ENCODE results near the gene KIZ. TPM values are rescaled to one million over a fixed set of nuclear protein-coding genes. Genes with fewer than 3 reads are reported as not detected.

Gene KIZ
- 15.8 and 18.0 TPM in 2 replicates for total RNA-seq

DNA sequence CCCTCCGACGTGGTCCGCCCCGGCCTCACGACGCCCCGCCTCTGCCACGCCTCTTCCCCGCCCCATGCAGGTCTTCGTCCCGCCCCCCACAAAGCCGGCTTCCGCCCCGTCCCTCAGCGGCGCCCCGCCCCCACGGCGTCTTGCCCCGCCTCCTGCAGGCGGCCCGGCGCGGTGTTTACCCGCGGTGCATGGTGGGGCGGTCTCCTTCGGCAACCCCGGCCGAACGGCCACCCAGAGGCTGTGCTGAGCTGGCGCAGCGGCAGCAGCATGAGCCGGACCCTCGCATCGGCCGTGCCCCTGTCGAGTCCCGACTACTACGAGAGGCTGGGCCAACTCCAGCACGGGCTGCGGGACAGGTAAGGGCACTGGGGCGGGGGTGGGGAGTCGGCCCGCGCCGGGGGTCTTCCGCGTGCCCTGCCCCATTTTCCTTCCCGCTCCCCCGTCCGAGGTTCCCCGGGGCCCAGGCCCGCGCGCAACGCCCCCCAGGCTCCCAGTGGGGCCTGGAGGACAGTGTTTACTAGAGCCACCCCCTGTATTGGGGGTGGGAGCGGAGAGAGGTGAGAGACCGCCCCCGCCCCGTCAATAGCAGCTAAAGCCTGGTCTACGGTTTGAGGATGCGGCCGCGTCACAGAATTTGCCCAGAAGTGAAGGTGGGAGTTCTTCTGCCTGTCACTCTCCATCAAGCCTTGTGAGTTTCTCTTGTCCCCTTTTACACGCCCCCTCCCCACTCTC is at the start of gene KIZ:
Gene KIZ, plus strand, starts transcription at position 234 of the 732 bp plus-strand sequence. Its CDS starts 34 bp downstream, at position 268.
- H3K36me3 Mint-ChIP-seq (ENCODE audit: low read depth), result peaks cover 6% of the 10 kb centered on the region
- CTCF ChIA-PET, result interaction anchor here (1.4 kb wide), 1 partner anchor 110 kb away, joined by 4 read pairs; no protein-coding TSS in a partner anchor
- peak within 1 kb of the TSS; percentile 44 for H3K27ac Mint-ChIP-seq
- no peaks in the 10 kb centered on the region for H3K9me3 Mint-ChIP-seq
- no peak for TF ChIP-seq CTCF (IDR thresholded peaks at IDR 0.05)
- POLR2A ChIA-PET, result interaction anchor here (0.6 to 0.9 kb wide), 4 partner anchors 21 to 116 kb away, joined by 3 to 5 read pairs (median 3); no protein-coding TSS in a partner anchor
- H3K4me1 Mint-ChIP-seq, result peaks cover 10% of the 10 kb centered on the region
- intact Hi-C loops (cut with micrococcal nuclease), result loop anchor here (1.0 to 10.0 kb wide), 7 partner anchors 26 to 1073 kb away; partner anchors contain the start of genes CFAP61, CRNKL1, RALGAPA2 and XRN2
- H3K27me3 Mint-ChIP-seq, result peaks cover 6% of the 10 kb centered on the region
- peak; percentile 96 for ATAC-seq (ENCODE audit: low read depth)
- peak; percentile 100 for DNase-seq
- H3K4me3 Mint-ChIP-seq, result peak within 1 kb of the TSS; percentile 87

DNA sequence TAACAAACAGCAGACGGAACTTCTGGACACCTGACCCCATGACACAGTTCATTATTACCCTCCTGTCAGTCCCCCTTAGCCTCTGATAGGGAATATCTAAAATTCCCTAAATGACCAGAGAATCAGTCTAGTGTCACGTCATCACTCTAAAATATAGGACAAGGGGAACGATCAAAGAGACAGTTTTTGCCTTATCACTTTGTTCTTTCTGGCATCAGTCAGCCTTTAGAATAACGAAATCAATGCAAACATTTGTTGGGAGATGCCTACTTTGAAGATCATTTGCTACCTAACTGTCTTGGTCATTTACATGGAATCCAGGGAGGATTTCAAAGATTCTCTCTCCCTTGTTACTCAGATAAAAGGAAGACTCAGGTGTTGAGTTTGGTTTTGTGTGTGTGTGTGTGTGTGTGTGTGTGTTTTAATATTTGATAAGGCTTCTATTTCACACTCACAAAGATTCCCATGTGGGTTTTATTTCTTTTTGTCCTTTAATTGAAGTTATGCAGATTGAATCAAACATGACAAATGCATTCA is 48.0 kb upstream of the KIZ start:
- Mint-ChIP-seq H3K27me3 (peaks cover 36% of the 10 kb centered on the region), H3K27ac (no peak overlapping the region), H3K4me1 (no peaks in the 10 kb centered on the region), H3K4me3 (no peak overlapping the region), H3K9me3 (no peaks in the 10 kb centered on the region), H3K36me3 (ENCODE audit: low read depth) (no peaks in the 10 kb centered on the region)
- ATAC-seq (ENCODE audit: low read depth) (no peak), DNase-seq (no peak)
- ChIA-PET POLR2A (no interaction called here), CTCF (no interaction called here)
- no peak for TF ChIP-seq CTCF (IDR thresholded peaks at IDR 0.05)
- intact Hi-C loops (cut with micrococcal nuclease), result no loop called here

GRCh38 chr20:21082584-21082983 is 43.3 kb upstream of the KIZ start:
- TF ChIP-seq CTCF (IDR thresholded peaks at IDR 0.05), result no peak
- ChIA-PET POLR2A (no interaction called here), CTCF (no interaction called here)
- intact Hi-C loops (cut with micrococcal nuclease), result no loop called here
- no peak overlapping the region for H3K27ac Mint-ChIP-seq
- H3K27me3 Mint-ChIP-seq, result peaks cover 41% of the 10 kb centered on the region
- no peak for DNase-seq
- no peak for ATAC-seq (ENCODE audit: low read depth)
- H3K4me3 Mint-ChIP-seq, result no peak overlapping the region
- no peaks in the 10 kb centered on the region for H3K4me1 Mint-ChIP-seq
- H3K9me3 Mint-ChIP-seq, result no peaks in the 10 kb centered on the region
- no peaks in the 10 kb centered on the region for H3K36me3 Mint-ChIP-seq (ENCODE audit: low read depth)

DNA sequence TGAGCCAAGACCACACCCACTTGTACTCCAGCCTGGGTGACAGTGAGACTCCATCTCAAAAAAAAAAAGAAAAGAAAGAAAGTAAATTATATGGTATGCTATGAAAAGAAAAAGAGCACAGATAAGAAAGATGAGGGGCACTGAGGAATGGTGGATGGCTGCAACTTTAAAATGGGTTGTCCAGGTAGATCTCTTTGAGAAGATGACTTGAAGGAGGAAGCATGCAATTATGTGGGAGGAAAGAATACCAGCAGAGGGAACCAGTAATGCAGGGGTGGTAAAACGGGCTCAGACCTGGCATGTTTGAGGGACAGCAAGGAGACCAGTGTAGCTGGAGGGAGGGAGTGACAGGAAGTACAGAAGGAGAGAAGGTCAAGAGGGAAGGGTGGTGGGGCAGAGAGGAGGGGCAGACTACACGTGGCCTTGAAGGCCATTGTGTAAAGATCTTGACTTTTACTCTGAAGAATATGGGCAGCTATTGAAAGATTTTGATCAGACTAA is 42.0 kb upstream of the KIZ start:
- no peak for TF ChIP-seq CTCF (IDR thresholded peaks at IDR 0.05)
- intact Hi-C loops (cut with micrococcal nuclease), result no loop called here
- H3K4me1 Mint-ChIP-seq, result no peaks in the 10 kb centered on the region
- no peaks in the 10 kb centered on the region for H3K9me3 Mint-ChIP-seq
- H3K4me3 Mint-ChIP-seq, result no peak overlapping the region
- H3K27me3 Mint-ChIP-seq, result peaks cover 37% of the 10 kb centered on the region
- no peaks in the 10 kb centered on the region for H3K36me3 Mint-ChIP-seq (ENCODE audit: low read depth)
- CTCF ChIA-PET, result no interaction called here
- H3K27ac Mint-ChIP-seq, result no peak overlapping the region
- DNase-seq, result no peak
- ATAC-seq (ENCODE audit: low read depth), result no peak
- POLR2A ChIA-PET, result no interaction called here

DNA sequence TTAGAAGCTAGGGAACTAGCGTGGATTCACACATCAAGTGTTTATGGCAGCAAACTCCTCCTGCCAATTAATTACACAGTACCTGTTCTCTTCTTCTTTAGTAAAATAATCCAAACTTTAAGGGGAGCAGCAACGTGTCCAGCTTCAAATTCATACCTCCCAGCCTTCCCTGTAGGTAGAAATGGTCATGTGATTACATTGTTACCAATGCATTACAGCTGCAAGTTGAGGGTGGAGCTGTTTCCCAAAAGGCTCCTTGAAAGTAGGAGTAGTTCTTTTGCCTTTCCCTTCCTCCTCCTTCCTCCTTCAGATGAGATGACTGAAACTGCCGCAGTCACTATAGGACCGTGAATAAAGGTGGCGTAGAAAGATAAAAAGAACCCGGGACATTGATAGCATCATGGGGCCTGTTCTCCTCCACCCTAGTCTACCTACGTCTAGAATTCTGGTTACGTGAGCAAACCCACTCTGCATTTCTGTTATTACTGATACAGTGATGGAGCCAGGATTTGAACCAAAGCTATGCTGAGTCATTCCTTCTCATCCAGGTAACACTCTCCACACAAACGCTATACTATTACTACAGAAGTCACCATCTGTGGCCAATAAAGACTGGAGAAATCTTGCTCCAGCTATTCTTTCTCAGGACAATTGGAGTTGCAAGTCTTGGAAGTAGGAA is 37.9 kb upstream of the KIZ start:
- Mint-ChIP-seq H3K27ac (no peak overlapping the region), H3K36me3 (ENCODE audit: low read depth) (no peaks in the 10 kb centered on the region), H3K9me3 (no peaks in the 10 kb centered on the region), H3K4me3 (no peak overlapping the region), H3K27me3 (peaks cover 41% of the 10 kb centered on the region), H3K4me1 (peaks cover 9% of the 10 kb centered on the region)
- no peak for DNase-seq
- intact Hi-C loops (cut with micrococcal nuclease), result no loop called here
- no peak for TF ChIP-seq CTCF (IDR thresholded peaks at IDR 0.05)
- ChIA-PET CTCF (no interaction called here), POLR2A (no interaction called here)
- ATAC-seq (ENCODE audit: low read depth), result no peak
